SH-SY5Y (cell line): Measurements from ENCODE around the gene ALDH1A3.

ENCODE experiments used
- GATA2 ChIP-seq: IDR thresholded peaks from 2 replicates; pipeline ENCODE4 v1.6.1; 2011; ENCODE audit warnings: mild to moderate bottlenecking, low read depth, low read length
- GATA3 ChIP-seq: IDR thresholded peaks from 2 replicates; pipeline ENCODE4 v1.6.1; 2011; ENCODE audit warnings: low read depth, mild to moderate bottlenecking, low read length, moderate library complexity

ALDH1A3 gene

DNA sequence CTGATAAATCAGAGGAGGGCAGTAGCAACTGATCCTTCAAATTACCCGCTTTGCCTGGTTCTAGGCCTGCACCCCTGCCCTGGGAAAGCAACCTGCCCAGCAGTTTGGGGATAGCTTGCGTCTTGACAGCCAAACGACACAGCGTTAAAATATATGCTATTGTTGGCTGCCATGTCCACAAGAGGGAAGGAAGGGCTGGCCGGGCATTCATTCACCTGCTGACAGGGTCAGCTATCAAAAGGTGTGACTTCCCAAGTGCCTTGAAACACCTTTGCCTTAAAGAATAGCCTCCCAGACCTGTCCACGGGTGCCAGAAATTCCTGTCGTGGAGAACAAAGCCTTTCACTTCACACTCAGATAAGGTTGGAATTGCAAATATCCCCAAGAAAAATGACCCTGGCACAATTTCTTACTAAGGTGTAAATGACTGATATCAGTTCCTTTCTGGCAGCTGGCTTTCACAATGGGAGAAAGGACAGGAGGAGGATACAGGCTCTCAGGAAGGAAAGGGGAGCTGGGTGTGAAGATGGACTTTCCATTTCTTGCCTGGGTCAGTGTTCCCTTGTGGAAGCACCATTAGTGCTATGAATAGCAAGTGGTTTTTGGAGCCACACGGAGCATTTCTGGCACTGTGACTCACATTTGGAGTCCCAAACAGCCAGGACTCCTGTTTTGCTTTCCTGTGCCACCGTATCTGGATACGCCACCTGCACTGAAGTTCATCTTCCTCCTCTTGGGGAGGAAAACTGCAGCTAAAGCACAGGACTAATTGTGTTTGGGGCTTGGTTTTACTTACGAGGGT, 19.2 kb downstream of the ALDH1A3 start:
- TF ChIP-seq GATA3 (no peak), GATA2 (no peak)

DNA sequence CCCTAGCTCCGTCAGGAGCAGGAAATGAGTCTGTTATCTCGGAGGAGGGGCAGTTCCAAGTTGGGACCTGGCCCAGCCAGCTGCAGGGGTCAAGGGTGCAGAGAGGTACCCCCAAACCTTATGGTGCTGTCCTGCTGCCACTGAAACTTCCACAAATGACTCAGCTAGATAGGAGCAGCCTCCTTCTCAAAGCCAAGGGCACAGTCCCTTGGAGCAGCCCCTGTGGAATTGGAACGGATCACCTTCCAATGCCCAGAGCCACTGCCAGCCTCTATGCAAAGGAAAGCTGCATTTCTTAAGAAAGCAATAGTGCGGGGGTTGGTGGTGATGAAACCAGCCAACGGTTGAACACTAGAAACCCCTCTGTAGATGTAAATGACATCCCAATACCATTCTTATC, 20.0 kb downstream of the ALDH1A3 start:
- no peak for TF ChIP-seq GATA2
- no peak for TF ChIP-seq GATA3

DNA sequence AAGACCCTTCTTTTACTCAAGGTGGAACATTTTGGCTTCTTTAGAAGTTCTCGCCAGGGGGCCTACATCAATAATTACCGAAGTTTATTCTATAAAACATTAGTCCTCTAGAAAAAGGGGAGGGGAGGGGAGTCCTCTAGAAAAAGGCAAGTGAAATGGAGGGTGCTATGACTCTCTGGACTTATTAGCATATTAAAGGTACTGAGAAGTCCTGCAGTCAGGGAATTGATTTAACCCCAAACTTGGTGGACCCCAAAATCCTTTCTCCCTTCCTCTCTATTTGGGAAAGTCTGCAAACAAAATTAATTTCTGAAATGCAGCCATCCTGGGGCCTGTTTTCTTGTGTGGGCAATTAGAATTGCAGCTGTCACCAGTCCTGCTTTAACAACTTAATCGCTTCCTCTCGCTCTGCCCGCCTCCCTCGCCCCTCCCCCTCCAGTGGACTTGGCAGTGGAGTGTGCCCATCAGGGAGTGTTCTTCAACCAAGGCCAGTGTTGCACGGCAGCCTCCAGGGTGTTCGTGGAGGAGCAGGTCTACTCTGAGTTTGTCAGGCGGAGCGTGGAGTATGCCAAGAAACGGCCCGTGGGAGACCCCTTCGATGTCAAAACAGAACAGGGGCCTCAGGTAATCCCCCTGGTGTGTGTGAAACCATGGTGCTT, 20.6 kb downstream of the ALDH1A3 start:
- TF ChIP-seq GATA3 (no peak), GATA2 (no peak)

DNA sequence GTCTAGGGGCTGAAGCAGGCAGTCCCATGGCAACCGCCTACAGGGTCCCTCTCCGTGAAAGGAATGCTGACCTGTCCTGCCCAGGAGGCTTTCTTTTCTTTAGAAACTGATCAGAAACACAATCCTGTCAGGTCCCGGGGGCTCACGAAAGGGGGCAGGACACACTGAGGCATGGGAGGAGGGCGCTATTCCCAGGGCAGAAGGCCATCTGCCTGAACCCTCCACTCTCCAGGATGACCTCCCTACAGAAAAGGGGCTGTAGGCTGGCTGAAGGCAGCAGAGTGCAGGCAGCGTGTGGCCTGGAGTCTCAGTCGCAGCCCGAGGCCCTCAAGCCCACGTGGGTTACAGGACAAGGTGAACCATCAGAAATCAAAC, 21.2 kb downstream of the ALDH1A3 start:
- TF ChIP-seq GATA2 (no peak), GATA3 (no peak)

DNA sequence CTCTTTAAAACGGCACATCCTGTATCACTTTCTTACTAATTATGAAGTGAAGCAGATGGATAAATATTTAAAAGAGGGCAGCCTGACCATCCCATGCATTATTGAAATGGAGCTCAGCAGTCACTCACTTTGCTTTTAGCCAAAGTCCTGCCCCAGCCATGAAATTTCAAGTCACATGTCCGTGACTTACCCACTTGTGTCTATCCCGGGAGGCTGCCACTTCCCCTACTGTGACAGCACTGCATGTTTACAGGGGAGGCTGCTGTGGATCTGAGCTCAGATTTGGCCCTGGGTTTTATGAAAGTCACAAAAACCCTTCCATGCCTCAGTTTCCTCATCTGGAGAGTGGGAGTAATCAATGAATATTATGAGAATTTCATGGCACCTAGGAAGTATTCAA, 21.7 kb downstream of the ALDH1A3 start:
- no peak for TF ChIP-seq GATA3
- TF ChIP-seq GATA2 = no peak

DNA sequence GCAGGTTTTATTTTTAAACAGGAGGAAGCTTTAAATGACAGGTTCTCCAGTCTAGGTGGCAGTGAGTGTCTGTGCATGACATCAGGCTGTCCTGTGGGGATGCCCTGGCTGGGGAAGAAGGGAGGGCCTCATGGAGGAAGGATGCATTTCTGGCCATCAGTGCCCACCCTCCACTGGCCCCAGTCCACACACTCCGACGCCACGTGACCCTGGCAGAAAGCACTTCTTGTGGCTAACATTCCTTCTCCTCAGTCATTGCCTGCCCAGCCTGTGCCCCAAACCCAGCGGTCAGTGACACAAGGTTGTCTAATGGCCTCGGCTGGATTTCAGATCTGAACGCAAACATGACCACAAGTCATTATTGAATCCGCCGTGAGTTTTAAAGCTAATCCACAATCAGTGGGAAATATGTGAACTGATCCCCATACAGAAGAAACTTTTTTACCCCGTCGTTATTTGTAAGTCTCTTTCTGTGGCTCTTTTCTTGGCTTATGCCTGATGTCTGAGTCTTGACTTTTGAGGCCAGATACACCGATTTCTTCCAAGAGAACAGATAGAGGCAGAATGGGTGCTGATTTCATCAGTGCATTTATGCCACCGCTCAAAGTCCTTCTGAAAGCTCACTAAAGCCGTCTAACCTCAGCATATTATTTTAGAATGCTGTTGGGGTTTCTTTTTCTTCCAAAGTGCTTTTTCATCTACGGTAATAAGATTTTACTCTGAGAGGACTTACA, 22.2 kb downstream of the ALDH1A3 start:
- TF ChIP-seq GATA2 (no peak), GATA3 (no peak)

DNA sequence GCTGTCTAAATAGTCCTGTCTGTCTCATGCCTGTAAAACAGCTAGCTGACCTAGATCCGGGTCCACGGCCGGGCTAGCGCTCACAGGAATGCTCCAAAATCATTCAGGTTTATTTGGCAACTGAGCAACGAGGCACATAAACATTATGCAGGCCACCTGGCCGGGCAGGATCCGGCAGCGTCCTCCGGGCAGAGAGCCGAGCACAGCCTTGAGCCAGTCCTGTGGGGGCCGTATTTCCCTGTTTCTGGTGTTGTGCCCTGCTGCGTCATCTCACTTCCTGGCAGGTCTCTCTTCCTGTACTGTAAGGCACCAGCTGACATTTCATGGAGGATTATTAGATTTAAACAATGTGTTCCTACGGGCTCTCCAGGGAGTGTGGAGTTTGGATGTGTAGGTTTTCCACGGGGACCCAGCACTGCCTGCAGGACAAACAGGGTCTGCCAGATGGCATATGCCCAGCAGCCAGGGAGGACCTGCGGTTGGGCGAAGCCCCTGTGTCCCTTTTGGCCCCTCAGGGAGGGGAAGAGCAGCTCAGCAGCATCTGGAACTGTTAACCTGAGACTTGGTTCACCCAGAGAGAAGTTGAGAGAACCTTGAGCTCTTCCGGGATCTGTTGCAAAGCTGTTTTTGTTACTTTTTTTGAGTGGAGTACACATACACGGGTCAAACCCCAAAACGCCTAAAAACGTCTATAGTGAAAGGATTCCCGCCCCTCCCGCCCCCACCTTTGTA, 23.0 kb downstream of the ALDH1A3 start:
- no peak for TF ChIP-seq GATA3
- TF ChIP-seq GATA2 = no peak

DNA sequence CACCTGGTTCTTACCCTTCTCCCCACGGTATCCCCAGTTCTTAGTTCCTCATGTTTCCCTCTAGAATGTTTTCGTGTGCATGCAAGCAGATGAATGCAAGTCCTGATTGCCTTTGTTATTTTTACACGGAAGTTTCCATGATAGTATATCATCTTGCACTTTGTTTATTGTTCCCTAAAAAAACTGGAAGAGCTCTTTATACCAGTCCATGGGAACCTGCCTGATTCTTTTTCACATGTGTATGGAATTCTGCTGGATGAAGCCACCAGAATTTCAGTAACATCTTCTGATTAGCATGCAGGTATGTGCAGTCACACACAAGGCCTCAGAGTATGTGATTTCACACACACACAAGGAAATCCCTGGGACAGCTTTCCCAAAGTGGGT, 23.5 kb downstream of the ALDH1A3 start:
- TF ChIP-seq GATA3 = no peak
- no peak for TF ChIP-seq GATA2

DNA sequence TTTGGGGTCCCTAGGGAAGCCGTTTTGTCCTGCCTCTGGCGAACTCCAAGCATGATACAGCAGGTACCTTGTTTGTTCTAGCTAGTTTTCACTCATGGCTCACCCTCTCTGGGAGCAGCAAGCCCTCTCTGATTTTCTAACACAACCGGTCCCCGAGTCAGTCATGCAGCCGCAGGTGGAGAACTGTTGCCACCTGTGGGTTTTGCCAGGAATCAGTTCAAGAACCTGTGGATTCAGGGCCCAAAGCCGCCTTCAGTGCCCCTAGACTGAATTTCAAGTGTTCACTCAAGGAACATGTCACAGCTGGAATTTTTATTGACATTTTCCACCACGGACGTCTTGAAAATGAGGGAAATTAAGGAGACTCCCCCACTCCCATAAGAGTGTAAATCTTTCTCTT, 26.2 kb downstream of the ALDH1A3 start:
- no peak for TF ChIP-seq GATA3
- no peak for TF ChIP-seq GATA2

DNA sequence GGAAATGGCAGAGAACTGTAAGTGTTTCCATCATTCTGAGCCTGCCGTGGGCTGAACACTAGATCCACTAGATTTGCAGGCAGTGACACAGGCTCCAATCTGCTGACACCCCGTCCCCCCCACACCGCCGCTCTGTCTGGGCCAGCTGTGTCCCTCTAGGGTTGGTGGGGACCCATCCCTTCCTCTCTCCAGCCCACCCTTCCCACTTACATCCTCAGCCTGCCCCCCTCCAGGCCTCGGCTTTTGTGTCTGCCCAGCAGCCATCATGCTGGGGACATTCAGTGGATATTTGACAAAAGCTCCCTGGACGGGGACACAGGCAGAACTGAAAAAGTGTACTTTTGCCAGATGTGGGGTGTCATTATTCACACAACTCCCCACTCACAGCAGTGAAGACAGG, 28.8 kb downstream of the ALDH1A3 start:
- TF ChIP-seq GATA3 (no peak), GATA2 (no peak)

DNA sequence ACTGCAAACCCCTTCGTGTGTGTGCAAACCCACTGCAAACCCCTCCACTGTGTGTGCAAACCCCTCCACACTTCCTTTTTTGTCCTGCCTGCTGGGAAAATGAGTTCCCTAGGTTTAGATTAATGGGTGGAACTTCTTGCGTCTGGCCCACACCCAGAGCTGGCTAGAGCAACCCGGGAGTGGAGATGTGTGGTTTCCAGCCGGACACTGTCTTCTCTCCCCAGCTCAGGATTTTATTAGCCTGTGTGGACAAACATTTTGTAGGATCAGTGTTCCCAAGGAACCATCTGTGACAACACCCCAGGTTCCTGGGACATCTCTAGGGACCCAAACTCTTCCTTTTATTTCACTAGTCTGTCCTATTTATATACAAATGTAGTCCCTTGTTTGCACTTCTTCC, 29.9 kb downstream of the ALDH1A3 start:
- TF ChIP-seq GATA2 (no peak), GATA3 (no peak)

DNA sequence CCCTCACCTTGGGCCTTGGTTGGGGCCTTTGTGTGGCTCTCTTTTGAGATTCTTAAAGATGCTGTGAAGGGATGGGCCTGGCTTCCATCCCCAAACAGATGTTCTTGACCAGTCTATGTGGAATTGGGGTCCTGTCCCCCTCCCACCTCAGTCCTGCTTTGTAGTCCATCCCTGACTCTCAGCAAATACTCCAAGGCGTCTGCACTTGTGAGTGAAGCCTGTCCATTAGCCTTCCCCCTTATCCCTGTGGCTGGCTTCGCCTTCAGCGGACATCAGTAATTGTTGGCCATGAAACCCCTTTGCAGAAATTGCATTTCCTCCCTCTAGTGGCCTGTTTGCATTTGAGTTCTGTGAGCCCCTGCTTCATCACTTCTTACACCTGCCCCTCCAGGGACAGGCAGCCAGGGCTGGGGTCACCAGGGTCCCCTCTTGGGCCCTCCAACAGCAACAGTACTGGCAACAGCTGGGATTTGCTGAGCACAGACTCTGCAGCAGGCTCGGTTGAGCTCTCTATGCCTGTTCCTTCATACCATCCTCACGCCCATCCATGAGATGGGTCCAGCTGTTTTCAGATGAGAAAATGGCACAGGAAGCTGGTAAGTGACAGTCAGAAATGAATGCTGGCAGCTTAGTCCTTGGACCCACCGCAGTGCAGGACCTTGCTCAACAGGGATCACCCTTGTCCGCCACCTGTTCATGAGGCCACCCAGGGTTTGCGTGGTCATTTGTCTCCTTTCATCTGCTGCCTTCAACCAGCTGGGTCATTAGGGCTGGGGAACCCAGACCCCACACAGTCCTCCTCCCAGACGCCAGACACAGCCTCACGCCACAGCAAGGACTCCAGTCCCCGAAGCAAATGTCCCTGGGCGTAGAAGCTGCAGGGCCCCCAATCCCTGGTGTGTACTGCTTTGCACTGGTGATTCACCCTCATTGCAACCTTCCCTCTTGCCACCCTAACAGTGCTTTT, 30.6 kb downstream of the ALDH1A3 start:
- TF ChIP-seq GATA3 (no peak), GATA2 (no peak)

DNA sequence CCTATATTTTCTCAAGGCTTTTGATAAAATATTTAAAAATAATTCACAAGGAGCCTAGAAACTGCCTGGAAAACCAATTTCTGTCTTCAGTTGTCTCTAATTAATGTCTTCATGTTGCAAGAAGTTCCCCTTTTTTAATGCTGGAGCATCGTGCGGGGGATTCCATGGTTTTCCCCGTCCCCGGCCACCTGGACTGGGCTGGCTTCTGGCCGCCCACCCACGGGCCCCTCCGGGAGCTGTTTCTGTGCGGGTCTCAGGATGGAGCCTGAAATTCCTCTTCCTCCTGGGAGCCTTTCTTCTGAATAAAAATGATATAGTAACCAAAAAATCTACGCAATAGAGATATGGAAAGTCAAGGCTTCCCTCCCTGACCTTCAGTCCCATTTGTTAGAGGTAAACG, 31.5 kb downstream of the ALDH1A3 start:
- no peak for TF ChIP-seq GATA3
- TF ChIP-seq GATA2 = no peak

DNA sequence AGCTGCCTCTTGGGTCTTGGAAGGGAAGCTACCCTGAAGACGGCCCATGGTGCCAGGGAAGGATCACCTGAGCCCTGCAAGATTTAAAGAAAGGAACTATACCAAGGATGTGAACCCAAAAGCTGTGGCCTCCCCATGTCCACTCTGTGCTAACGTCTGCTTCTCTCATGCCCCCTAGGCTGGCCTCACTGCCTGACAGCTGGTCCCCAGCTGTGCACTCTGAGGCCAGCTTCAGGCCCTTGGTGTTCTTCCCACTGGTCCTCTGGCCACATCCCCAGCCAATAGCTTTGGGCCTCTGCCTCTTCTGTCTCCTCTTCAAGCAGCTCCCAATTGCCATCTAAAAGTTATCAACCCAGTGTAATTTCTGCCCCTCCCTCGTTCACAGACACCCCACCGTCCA, 34.3 kb downstream of the ALDH1A3 start:
- TF ChIP-seq GATA3 = no peak
- no peak for TF ChIP-seq GATA2
